HG02588 (cell line): ENCODE measurements around the gene CAB39.

ENCODE experiments used
- ATAC-seq: cut with Tn5 transposase; IDR thresholded peaks from one replicate; pipeline ENCODE4 v1.9.1; 2021; ENCODE audit warnings: mild to moderate bottlenecking, moderate library complexity; ENCODE audit not compliant: unreplicated experiment

Gene CAB39

DNA sequence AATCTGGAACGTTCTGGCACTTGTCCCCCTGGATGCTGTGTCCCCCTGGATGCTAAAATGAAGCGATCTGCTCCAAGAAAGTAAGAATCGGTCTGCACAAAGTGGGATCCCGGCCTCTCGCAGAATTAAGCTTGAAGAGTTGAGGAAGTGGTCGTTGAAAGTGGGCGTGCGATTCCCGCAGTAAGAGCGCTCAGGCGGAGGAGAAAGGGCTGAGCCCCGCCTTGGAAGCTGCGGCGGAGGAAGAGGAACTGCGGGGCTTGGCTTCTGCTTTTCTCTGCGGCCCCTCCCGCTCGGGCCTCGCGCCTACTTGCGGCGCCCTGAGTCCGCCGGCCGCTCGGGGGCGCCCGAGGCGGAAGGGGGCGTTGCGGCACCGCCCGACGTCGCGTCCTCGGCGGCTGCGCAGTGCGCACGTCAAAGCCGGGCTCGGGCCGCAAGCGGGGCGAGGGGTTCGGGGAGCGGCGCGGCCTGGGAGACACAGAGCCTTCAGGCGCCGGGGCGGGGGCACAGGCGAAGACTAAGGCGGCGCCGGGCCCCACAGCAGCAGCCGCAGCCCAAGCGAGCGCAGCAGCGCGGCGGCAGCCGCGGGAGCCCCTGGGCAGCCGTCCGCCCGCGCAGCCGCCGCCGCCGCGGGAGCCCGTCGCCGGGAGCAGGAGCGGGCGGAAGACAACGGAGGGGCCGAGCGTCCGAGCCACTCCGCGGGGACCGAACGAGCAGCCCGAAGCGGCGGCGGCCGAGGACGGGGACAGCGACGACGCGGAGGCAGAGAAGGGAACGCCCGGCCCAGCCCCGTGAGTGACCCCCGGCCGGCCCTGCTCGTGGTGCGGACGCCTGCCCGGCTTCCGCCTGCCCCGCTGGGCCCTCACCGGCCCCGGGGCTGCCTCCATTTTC, at the start of gene CAB39:
Gene CAB39 (plus strand): TSS at position 400 of the 888 bp plus-strand sequence. CDS start 47,160 bp downstream, outside the sequence.
- peak; percentile 85 for ATAC-seq

DNA sequence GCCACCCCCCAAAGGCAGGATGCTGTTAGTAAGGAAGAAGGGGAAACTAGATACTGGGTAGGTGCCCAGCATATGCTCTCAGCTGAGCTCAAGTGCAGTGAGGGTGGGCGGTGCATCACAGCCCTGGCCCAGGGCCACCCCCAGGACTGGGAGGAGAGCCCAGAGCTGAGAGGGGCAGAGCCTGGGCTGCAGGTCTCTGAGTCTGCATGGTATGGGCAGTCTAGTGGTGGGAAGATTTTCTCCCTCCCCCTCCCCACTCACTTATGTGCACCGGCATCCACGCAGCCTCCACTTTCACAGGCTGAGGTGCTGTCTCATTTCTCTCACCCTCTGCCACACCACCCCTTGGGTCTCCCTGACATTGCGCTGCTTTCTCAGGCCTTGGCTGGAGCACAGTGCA, 48.5 kb upstream of the CAB39 start:
- no peak for ATAC-seq

DNA sequence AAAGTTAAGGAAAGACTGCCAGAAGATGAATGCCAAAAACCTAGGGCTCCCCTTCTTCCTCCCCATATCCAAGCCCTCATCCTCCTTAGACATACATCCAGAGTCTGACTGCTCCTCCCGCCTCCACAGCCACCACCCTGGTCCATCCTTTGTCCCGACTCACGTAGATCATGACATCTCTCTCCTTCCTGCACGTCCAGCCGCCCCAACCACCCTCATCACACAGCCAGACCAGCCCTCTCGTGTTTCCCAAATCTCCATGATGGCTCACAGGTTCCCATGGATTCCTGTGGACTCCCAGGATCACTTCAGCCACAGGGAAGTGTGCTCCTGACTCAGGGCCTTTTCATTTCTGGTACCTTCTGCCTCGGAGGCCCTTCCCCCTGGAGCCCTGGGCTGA, 47.8 kb upstream of the CAB39 start:
- no peak for ATAC-seq

DNA sequence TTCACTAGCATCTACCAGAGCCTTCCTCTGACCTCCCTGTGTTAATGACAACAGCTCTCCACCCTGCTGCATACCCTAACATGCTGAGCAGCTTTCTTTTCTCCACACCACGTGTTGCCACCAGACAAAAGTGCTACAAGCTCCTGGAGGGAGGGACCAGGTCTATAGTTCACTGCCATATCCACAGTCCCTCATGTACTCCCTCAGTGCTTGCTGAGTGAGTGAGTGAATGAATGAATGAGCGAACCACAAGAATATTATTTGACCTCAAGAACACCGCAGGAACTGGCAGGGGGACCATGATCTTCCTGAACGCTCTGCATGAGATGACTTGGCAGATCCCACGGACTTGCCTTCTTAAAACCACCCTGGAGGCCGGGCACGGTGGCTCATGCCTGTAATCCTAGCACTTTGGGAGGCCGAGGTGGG, 47.4 kb upstream of the CAB39 start:
- ATAC-seq: no peak

DNA sequence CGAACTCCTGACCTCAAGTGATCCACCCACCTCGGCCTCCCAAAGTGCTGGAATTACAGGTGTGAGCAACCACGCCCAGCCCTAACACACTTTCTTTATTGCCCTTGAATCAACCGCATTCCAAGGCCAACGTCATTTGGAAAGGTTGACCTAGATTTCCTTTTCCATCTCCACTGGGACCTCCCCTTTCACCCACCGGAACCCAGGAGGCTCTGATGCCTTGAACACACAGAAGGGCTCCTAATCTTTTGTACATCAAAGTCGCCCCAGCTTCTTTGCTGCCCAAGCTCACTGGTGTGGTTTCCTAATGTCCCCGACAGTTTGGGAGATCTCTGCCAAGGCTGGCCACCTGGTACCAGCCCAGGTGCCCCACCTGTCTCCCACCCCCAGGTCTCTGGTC, 46.2 kb upstream of the CAB39 start:
- no peak for ATAC-seq

DNA sequence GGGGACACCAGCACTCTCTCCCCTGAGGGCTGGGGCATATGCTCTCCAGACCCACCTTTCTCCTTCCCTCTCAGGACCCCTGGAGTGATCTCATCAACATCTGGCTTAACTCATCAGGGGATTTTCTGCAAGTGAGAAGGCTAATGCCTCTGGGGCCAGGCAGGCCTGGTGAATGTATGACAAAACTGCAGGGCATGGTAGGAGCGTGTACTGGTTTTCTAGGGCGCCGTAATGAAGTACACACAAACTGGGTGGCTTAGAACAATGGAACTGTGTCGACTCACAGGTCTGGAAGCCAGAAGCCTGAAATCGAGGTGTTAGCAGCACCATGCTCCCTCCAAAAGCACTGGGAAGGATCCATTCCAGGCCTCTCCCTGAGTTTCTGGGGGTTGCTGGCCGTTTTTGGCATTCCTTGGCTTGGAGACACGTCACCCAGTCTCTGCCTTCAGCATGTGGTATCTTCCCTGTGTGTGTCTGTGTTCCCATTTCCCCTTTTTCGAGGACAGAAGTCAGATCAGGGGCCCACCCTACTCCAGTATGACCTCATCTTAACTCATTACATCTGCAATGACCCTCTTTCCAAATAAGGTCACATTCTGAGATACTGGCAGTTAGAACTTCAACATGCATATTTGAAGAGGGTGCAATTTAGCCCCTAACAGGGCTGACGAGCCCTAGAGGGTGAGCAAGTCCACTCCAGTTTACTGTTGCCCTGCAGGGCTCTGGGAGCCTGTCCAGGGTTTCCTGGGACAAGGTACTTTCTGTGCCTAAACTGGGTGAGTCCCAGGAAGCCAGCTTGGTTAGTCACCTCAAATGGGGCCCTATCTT, 45.5 kb upstream of the CAB39 start:
- no peak for ATAC-seq

DNA sequence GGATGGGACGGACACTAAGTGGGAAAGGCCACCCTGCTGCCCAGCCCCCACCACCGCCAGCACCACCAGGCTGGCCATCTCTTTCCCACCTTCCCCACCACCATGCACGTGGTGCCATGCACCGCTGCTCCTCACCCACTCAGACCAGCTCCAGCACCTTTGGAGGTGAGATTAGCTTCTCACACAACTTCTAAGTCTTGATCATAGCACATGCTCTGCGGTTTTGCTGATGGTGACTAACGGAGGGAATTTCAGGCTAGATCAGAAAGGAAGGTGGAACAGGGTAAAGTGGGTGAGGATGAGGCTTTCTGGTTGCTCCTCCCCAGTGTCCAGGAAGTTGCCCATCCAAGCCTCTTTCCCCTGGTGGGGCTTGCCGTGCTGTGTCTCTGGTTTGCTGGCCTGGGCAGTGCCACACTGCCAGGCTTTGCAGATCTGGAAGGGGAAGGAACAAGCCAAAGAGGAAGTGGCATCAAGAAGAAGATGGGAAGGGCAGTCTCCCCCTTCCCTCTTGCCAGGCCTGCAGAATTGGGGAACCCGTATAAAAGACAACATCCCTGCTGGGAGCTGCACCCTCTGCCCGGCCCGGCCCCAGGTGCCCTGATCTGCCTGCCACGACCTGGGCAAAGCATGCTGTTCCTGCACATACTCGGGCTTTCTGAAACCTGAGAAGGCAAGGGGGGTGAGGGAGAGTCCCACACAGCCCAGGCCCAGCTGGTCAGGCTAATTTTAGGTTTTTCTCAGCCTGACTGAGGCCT, 44.3 kb upstream of the CAB39 start:
- ATAC-seq: peak; percentile 69

DNA sequence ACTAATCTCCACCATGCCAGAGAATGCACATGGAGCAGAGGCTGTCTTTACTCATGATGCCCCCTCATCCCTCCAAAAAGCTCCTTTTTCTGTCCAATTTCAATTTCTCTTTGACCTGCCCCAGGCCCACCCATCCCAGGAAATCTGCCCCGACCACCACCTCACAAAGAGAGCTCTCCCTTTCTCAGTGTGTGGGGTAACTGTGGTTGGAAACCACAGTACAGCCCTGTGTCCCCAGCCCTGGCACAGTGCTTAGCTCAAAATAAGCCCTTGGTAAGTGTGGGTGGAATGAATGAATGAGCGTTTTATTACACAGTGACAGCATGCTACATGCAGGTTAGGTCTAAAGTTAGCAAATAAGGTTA, 43.7 kb upstream of the CAB39 start:
- ATAC-seq: peak; percentile 32

DNA sequence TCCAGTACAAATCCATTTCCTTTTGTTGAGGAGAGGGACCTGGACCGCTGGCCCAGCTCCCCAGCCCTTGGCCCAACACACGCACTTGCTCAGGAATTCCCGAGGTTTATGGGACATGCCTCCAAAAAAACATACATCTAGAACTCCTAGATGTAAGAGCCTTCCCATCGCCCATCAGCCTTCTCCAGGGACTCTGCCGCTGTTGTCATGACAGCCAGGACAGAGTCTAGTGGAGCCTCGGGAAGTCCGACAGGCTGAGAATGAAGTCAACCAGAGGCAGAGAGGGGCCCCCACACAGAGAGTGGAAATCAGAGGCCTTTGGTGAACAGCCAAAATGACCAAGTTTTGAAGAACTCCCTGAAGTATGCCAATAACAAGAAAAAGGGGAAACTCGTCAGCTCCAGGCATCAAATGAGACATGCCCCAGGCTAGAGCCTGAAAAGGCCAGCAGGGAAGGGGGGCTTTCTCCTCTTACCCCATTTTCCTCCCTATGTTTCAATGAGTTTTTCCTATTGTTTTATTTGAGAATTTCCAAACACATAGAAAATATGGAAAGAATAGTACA, 43.2 kb upstream of the CAB39 start:
- no peak for ATAC-seq

DNA sequence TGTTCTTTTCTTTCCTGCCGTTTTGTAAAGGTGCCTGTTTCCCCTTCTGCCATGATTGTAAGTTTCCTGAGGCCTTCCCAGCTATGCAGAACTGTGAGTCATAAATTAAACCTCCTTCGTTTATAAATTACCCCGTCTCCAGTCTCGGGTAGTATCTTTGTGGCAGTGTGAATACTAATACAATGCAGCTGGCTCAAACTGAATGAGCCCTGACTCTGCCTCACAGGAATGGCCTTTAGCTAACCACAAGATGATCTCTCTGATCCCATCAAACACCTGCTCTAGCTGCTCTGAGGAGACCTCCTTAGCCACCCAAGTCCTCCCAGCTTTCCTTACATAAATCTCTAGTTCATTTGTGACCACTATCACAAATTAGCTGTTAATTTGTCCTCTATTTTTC, 41.5 kb upstream of the CAB39 start:
- ATAC-seq: no peak

DNA sequence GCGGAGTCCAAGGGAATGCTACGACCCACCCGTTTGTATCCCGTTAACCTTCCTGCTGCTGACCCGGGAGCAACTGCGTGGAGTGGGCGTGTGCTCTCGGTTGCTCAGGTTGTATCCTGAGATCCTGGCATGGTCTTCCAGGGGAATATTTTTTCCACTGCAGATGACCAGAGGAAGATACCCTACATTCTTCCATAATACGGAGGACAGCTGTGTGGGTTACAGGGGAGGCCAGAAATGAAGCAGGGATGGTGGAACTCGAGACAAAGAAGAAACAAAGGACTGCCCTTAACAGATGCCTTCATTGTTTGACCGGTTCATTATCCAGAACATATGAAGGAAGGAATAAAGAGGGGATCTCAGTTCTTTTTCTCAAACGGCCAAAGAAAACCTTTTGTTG, 39.8 kb upstream of the CAB39 start:
- no peak for ATAC-seq

DNA sequence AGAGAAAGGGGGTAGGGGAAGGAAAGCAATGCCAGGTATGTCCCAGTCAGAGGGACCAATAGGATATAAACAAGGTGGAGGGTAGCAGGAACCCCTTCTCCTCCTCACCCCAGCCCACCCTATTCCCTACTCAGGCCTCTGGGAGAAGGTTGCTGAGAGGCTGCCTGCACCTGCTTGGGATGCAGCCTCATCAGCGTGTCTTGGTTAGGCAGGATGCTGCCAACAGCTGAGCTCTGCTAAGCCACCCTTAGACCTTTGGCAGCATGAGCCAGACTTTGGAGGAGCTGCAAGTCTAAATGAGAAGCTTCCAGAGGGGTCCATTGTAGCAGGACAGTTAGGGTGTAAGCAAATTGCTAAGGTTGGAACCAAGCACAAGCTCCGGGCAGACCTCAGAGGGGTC, 38.2 kb upstream of the CAB39 start:
- ATAC-seq: no peak

DNA sequence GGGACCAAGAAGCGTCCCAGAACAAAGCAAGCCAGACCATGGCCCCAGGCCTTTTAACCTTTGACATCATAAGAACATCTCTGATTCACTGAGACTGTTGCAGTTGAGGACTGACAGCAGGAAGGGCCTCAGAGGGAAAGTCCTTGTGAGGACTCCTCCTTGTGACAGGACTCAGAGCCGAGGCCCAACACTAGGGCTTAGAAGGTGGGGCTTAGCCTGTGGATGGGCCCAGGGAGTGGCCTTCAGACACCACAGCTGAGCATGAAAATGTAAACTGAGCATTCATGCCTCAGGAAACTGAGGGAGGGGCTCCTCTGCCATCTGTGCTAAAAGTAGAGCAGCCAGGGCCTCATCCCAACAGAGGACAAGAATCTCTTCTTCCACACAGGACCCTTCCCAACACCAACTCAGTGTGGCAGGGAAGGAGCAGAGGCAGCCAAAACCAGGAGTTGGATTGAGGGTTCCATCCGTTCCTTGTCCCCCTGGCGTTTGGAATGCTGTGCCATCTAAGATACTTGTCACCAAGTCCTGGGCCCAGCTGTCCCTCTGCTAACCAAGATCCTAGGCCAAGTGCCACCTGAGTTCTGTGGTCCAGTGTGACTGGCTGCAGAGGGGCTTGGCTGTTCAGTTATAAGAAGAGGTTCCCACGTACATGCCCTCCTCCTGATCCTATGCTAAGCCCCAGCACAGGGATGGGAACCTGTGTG, 37.5 kb upstream of the CAB39 start:
- ATAC-seq: no peak

DNA sequence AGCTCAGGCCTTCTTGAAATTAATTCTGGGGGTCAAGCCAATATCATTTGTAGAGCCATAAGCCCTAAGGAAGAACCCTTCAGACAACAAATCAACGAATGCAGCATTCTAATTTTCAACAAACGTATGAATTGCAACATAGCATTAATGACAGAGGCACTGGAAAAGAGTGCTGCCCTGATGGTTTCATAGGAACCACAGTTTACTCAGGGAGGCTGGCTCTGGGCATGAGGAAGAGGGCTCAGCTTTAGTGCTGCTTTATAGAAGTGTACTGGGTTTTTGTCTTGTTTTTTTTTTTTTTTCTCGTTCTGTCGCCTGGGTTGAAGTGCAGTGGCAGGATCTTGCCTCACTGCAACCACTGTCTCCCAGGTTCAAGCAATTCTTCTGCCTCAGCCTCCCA, 36.1 kb upstream of the CAB39 start:
- no peak for ATAC-seq

DNA sequence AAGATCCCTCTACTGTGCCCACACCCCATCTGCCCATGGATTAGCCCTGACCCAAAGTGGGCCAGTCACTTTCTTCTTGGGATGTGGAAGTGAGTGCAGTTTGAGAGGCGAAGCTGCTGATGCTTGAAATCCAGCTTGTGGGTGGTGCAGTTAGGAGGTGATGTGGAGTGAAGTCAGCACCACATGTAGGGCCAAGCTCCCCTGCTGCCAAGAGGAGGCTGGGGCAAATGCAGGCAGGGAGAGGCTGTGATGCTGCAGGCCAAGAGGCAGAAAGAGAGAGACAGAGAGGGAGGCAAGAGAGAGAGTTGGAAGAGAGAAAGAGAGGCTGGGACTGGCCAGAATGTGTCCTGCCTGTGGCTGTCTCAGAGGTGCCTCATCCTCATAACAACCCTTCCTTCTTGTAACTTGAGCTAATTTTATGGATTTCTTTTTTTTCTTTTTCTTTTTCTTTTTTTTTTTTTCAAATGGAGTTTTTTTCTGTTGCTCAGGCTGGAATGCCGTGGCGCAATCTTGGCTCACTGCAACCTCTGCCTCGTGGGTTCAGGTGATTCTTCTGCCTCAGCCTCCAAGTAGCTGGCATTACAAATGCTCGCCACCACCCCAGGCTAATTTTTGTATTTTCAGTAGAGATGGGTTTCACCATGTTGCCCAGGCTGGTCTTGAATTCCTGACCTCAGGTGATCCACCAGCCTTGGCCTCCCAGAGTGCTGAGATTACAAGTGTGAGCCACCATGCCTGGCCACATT, 35.3 kb upstream of the CAB39 start:
- ATAC-seq: no peak

DNA sequence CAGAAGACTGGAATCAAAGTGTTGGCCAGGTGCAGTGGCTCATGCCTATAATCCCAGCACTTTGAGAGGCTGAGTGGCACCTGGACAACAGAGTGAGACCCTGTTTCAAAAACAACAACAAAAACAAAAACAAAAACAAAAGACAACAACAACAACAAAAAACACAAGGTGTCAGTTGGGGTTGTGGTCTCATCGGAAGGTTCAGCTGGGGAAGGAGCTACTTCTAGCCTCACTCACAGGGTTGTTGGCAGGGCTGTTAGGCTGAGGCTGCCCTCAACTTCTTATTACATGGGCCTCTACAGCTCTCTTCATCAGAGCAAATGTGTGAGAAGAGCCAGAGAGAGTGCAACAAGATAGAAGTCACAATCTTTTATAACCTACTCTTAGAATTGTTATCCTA, 34.6 kb upstream of the CAB39 start:
- ATAC-seq: no peak

DNA sequence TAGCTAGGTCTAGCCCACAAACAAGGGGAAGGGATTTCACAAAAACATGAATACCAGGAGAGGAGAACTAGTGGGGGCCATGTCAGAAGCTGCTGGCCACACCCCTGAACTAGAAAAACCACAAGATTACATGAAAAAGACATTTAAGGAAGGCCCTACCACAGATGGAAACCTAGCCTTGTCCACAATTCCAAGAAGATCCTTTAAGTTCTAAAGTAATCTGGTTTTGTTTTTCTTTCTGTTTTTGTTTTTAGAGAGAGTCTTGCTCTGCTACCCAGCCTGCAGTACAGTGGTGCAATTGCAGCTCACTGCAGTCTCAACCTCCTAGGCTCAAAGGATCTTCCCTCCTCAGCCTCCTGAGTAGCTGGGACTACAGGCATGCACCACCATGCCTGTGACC, 34.2 kb upstream of the CAB39 start:
- no peak for ATAC-seq

DNA sequence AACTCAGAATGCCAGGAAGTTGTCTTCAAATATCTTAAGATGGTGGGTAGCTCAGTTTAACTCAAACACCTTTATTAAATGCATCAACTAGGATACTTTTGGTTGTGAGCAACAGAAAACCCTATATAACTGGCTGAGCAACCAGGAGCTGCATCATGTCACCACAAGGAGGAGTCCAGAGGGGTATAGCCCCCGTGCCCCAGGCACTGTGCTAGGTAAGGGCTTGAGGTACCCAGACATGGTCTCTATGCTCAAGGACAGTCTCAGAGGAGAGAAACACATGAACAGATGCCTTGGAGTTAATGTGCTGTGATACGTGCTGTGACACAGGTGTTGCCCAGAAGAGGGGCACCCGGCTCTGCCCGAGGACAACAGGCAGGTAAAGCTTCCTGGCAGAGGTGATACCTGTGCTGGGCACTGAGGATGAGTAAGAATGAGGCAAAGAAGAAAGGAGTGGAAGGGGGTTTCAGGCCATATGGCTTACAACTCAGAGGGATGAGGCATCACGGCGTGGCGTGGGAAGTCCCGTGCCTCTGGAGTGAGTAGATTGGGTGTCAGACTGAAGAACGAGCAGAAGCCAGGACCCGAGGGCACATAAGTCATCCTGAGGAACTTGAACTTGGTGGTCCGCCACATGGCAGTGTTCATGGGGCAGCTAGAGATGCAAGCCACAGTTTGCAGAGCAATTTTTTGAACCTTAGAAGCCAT, 32.0 kb upstream of the CAB39 start:
- no peak for ATAC-seq

DNA sequence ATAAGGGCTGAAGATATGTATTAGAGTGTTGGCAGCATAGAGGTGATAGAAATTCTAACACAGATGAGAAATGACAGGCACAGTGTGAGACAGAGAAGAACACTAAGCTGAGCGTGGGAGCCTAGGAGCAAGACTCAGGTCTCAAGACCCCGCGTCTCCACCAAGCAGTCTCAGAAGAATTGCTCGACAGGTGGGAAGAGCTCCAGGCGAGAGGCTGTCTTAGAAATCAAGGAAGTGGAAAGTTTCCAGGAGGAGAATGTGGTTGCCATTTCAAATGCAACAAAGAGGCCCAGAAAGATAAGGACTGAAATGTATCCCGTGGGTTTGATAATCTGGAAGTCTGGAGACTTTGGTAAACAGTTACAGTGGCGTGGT, 31.5 kb upstream of the CAB39 start:
- ATAC-seq: no peak
